DND-41 (cell line): ENCODE measurements around the gene TYW5.

Source experiments
- CTCF ChIP-seq: IDR thresholded peaks from 2 replicates; pipeline ENCODE4 v1.5.1; 2012; ENCODE audit warnings: borderline replicate concordance, low read length, moderate library complexity, mild to moderate bottlenecking; ENCODE audit not compliant: poor library complexity, severe bottlenecking; ENCODE audit errors: extremely low read depth
- EZH2 ChIP-seq: IDR thresholded peaks from 3 replicates; pipeline ENCODE4 v1.6.1; 2012; ENCODE audit warnings: borderline replicate concordance, low read depth, mild to moderate bottlenecking, moderate library complexity, low read length, inconsistent platforms; ENCODE audit not compliant: severe bottlenecking

GRCh38 chr2:199929262-199929661 is 26.0 kb downstream of the TYW5 start:
- no peak for TF ChIP-seq CTCF
- TF ChIP-seq EZH2 = no peak
